ENCODE results near the gene SH3RF3. TPM values are rescaled to one million over a fixed set of nuclear protein-coding genes. Genes with fewer than 3 reads are reported as not detected.

Gene SH3RF3
- total and polyA plus RNA-seq, 10 of the 15 experiments (the other 5 are each of a cell fraction or from before 2014, with no cell fraction given), result 0.08 to 8.8 (median 2.3) TPM

DNA sequence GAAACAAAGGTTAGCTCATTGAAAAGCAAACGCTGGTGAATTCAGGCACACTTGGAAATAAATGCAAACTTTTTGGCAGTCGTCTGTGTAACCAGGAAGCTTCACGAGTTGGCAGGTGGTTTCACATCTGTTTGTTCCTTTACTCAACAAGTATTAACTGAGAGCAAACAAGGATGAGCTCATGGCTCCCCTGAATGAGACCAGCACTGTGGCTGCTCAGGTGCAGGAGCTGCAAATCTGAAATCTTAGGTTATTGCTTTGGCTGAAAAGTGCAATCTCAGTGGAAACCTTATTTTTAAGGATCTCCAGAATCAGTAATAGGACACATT is 46.3 kb downstream of the SH3RF3 start (continued):
- TF ChIP-seq, protein P1, sequence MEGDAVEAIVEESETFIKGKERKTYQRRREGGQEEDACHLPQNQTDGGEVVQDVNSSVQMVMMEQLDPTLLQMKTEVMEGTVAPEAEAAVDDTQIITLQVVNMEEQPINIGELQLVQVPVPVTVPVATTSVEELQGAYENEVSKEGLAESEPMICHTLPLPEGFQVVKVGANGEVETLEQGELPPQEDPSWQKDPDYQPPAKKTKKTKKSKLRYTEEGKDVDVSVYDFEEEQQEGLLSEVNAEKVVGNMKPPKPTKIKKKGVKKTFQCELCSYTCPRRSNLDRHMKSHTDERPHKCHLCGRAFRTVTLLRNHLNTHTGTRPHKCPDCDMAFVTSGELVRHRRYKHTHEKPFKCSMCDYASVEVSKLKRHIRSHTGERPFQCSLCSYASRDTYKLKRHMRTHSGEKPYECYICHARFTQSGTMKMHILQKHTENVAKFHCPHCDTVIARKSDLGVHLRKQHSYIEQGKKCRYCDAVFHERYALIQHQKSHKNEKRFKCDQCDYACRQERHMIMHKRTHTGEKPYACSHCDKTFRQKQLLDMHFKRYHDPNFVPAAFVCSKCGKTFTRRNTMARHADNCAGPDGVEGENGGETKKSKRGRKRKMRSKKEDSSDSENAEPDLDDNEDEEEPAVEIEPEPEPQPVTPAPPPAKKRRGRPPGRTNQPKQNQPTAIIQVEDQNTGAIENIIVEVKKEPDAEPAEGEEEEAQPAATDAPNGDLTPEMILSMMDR (IDR thresholded peaks at IDR 0.05 in 2 of 3, conservative IDR thresholded peaks at IDR 0.05 in 1 of 3; ENCODE audit: control insufficient read depth in 2 of 3, extremely low read depth in 1 of 3, insufficient read depth in 1 of 3, low read depth in 3 of 3, low read length in 3 of 3), result no peak
- TF ChIP-seq CBX5 (IDR thresholded peaks at IDR 0.05; ENCODE audit: low read depth) (no peak), ASH2L (IDR thresholded peaks at IDR 0.05; ENCODE audit: borderline replicate concordance, low read depth) (no peak), PAX5 (IDR thresholded peaks at IDR 0.05; ENCODE audit: borderline replicate concordance, low read depth, low read length) (no peak), ZNF274 (IDR thresholded peaks at IDR 0.05; ENCODE audit: insufficient read depth, insufficient read length) (no peak), SUPT20H (IDR thresholded peaks at IDR 0.05; ENCODE audit: borderline replicate concordance, control insufficient read depth, low read depth, low read length) (no peak)

DNA sequence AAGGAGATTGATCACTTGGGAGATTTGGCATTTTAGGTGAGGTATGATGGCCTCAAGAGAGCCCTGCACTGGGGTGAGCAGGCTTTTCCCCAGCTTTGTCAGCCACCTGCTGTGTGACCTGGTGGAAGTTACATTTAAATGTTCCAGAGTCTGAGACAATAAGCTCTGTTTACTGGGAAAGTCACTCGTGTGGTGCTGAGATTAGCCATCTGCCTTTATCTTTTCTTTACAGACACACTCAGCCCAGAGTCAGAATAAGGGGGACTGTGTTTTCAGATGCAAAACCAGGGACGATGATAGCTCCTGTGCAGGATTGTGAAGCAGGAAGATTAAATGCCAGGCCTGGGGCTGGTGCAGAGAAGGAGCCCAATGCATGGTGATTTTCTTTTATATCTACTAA is 47.9 kb downstream of the SH3RF3 start:
- no peak overlapping the region for H3K4me3 ChIP-seq
- H3K4me2 ChIP-seq (ENCODE audit: control insufficient read depth, insufficient read depth), result no peak overlapping the region
- no peaks in the 10 kb centered on the region; a peak in 1 of 4 replicates for H3K27me3 ChIP-seq (replicated peaks in 1 of 2; ENCODE audit: control insufficient read depth in 2 of 2, insufficient read depth in 2 of 2, low read length in 1 of 2)
- no TSS peak for BruUV-seq (replicated peaks)
- no peak overlapping the region for H3K9ac ChIP-seq (ENCODE audit: control insufficient read depth, insufficient read depth, low read length)
- H3K9me3 ChIP-seq (replicated peaks; ENCODE audit: control insufficient read depth, insufficient read depth, low read length), result no peaks in the 10 kb centered on the region; the same call in 2 of the 3 replicates
- RAD21 ChIA-PET (ENCODE audit: unreplicated experiment), result no interaction called here
- H3K27ac ChIP-seq (ENCODE audit: control insufficient read depth, insufficient read depth), result no peak overlapping the region
- SMC1A ChIA-PET (ENCODE audit: uncharacterized antibody, unreplicated experiment), result interaction anchor here (2.7 kb wide), 1 partner anchor 18 kb away, joined by 8 read pairs; no protein-coding TSS in a partner anchor
- CTCF ChIA-PET, result interaction anchor here (0.8 kb wide), 1 partner anchor 8 kb away, joined by 3 read pairs; no protein-coding TSS in a partner anchor
- no peak for ATAC-seq
- H3K4me1 ChIP-seq (ENCODE audit: control insufficient read depth, insufficient read depth, low read length), result no peaks in the 10 kb centered on the region
- FAIRE-seq, result no peak
- H2AFZ ChIP-seq (ENCODE audit: control insufficient read depth, low read depth, low read length), result no peak overlapping the region
- DNase-seq (ENCODE audit: low read depth, low spot score), result no peak
- POLR2A ChIA-PET, result interaction anchor here (0.5 kb wide), 1 partner anchor 30 kb away, joined by 8 read pairs; no protein-coding TSS in a partner anchor
- intact Hi-C loops (cut with micrococcal nuclease; ENCODE audit: unreplicated experiment) (no loop called here), in situ Hi-C loops (cut with MboI) (no loop called here)
- H3K79me2 ChIP-seq (ENCODE audit: control insufficient read depth, insufficient read depth, low read length), result no peaks in the 10 kb centered on the region
- TF ChIP-seq GATAD2B (conservative IDR thresholded peaks at IDR 0.05; ENCODE audit: low read depth) (no peak), ZZZ3 (IDR thresholded peaks at IDR 0.05; ENCODE audit: control insufficient read depth, insufficient read length, low read depth) (no peak), IKZF2 (IDR thresholded peaks at IDR 0.05) (no peak), ZSCAN29 (IDR thresholded peaks at IDR 0.05) (no peak), MYC (IDR thresholded peaks at IDR 0.05; ENCODE audit: insufficient read depth, insufficient read length, insufficient replicate concordance, low read length, severe bottlenecking) (no peak), SREBF1 (IDR thresholded peaks at IDR 0.05; ENCODE audit: low read length) (no peak), POU2F2 (IDR thresholded peaks at IDR 0.05; ENCODE audit: borderline replicate concordance, low read depth, low read length) (no peak), JUND (IDR thresholded peaks at IDR 0.05; ENCODE audit: low read depth, low read length) (no peak), POLR2AphosphoS2 (IDR thresholded peaks at IDR 0.05; ENCODE audit: low read depth, low read length) (no peak), TARDBP (IDR thresholded peaks at IDR 0.05; ENCODE audit: borderline replicate concordance) (no peak)
- TF ChIP-seq, protein P1 (IDR thresholded peaks at IDR 0.05 in 2 of 3, conservative IDR thresholded peaks at IDR 0.05 in 1 of 3; ENCODE audit: control insufficient read depth in 2 of 3, extremely low read depth in 1 of 3, insufficient read depth in 1 of 3, low read depth in 3 of 3, low read length in 3 of 3), result no peak
- TF ChIP-seq, protein P2, sequence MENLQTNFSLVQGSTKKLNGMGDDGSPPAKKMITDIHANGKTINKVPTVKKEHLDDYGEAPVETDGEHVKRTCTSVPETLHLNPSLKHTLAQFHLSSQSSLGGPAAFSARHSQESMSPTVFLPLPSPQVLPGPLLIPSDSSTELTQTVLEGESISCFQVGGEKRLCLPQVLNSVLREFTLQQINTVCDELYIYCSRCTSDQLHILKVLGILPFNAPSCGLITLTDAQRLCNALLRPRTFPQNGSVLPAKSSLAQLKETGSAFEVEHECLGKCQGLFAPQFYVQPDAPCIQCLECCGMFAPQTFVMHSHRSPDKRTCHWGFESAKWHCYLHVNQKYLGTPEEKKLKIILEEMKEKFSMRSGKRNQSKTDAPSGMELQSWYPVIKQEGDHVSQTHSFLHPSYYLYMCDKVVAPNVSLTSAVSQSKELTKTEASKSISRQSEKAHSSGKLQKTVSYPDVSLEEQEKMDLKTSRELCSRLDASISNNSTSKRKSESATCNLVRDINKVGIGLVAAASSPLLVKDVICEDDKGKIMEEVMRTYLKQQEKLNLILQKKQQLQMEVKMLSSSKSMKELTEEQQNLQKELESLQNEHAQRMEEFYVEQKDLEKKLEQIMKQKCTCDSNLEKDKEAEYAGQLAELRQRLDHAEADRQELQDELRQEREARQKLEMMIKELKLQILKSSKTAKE (IDR thresholded peaks at IDR 0.05; ENCODE audit: low read depth, poor library complexity, severe bottlenecking), result no peak
- 0% methylated on average over 2 of the region's 2 CpGs for WGBS (ENCODE audit: insufficient coverage, insufficient replicate concordance, low lambda C conversion rate, missing lambda C conversion rate)
- H4K20me1 ChIP-seq (ENCODE audit: control insufficient read depth, insufficient read depth), result no peaks in the 10 kb centered on the region
- H3K36me3 ChIP-seq (ENCODE audit: control insufficient read depth in 2 of 2, insufficient read depth in 2 of 2, low read length in 1 of 2), result no peaks in the 10 kb centered on the region

Measured in GM12878 (cell line).